Lung (tissue), 12 donors: Measurements from ENCODE around the gene WNT2. TPM values are rescaled to one million over a fixed set of nuclear protein-coding genes. Genes with fewer than 3 reads are reported as not detected.
A peak's percentile ranks its signal among the peaks of the same experiment; 100 is the strongest.

Experiments
- ATAC-seq: fragments of 200-7000 bp; cut with Tn5 transposase; one replicate; pipeline ENCODE4 v1.9.1; 2020; ENCODE audit warnings: moderate number of reproducible peaks; ENCODE audit not compliant: insufficient read depth, low FRiP score
- DNase-seq, 3 donors: peaks; one replicate each; pipeline ENCODE4 v3.0.0-alpha.2; 2013 to 2017
- H3K27ac ChIP-seq, 2 donors: one replicate each; pipeline ENCODE4 v1.5.1; 2013; ENCODE audit warnings: mild to moderate bottlenecking in 2 of 2, moderate library complexity in 2 of 2, control low read depth in 1 of 2, inconsistent platforms in 1 of 2, low read depth in 1 of 2, low read length in 1 of 2
- H3K27me3 ChIP-seq, 3 donors: one replicate each; pipeline ENCODE4 v1.5.1; 2013; ENCODE audit warnings: low read length in 2 of 3; ENCODE audit not compliant: control insufficient read depth in 3 of 3, insufficient read depth in 3 of 3
- H3K36me3 ChIP-seq, 4 donors: one replicate each; pipeline ENCODE4 v1.5.1; 2013; ENCODE audit warnings: low read length in 4 of 4, mild to moderate bottlenecking in 1 of 4, moderate library complexity in 1 of 4; ENCODE audit not compliant: control insufficient read depth in 4 of 4, insufficient read depth in 4 of 4
- H3K4me1 ChIP-seq, 5 donors: one replicate each; pipeline ENCODE4 v1.5.1; 2013; ENCODE audit warnings: low read length in 5 of 5, mild to moderate bottlenecking in 2 of 5, moderate library complexity in 1 of 5; ENCODE audit not compliant: control insufficient read depth in 5 of 5, insufficient read depth in 5 of 5
- H3K4me3 ChIP-seq: one replicate; pipeline ENCODE4 v1.5.1; 2013; ENCODE audit warnings: mild to moderate bottlenecking, control low read depth, moderate library complexity
- H3K9ac ChIP-seq, 2 donors: one replicate each; pipeline ENCODE4 v1.5.1; 2013; ENCODE audit warnings: low read length in 2 of 2, control low read depth in 1 of 2; ENCODE audit not compliant: insufficient read depth in 1 of 2
- H3K9me3 ChIP-seq, 4 donors: one replicate each; pipeline ENCODE4 v1.5.1; 2013; ENCODE audit warnings: low read length in 3 of 4, mild to moderate bottlenecking in 1 of 4, moderate library complexity in 1 of 4; ENCODE audit not compliant: control insufficient read depth in 4 of 4, insufficient read depth in 3 of 4
- WGBS, 2 donors: extraction: QIAGEN DNeasy Blood & Tissue Kit; methylation state at CpG; one replicate each; pipeline ENCODE4 v1.1.7; 2013; 5-methylcytosine and 5-hydroxymethylcytosine counted together
- polyA plus RNA-seq, 2 donors: library from polyadenylated mRNA; stranded (reverse); fragments of 200-250 nt; gene quantifications; one replicate each; pipeline ENCODE4 v1.2.1, GENCODE V29; 2013
- total RNA-seq, 2 donors: library from RNA; depleted of rRNA in 1 of 2; stranded (reverse); fragments of >200 nt in 1 of 2; gene quantifications; one replicate each; pipeline ENCODE4 v1.2.1, GENCODE V29; 2014 to 2021
- TF ChIP-seq, protein P1 (sequence below): IDR thresholded peaks from 2 replicates; pipeline ENCODE4 v1.5.1; 2012; ENCODE audit warnings: mild to moderate bottlenecking; ENCODE audit errors: control extremely low read depth, extremely low read depth
- donor health status: control.
- donor health status: control.
- donor health status: Bipolar disorder and iron deficiency.
- donor health status: healthy.
- donor health status: DM: yes; HTN: yes; CAD: no.

The WNT2 gene
- total and polyA plus RNA-seq, 4 donors: 3.1 to 59.2 (median 17.1) TPM

DNA sequence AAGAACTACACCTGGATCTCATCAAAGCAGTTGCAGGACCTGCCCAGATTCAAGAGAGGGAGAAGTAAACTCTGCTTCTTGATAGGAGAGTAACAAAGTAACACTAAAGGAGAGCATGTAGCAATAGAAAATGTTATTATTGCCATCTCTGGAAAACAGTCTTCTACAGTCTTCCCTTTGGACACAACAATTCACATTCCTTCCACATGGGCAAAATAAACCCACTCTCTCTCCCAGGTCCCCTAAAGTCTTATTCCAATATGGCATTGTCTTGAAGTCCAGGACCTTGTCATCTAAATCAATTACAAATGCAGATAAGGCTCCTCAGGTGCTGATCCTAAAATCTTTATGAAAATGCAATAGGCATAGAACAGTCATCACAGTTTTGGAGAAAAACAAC is 10.3 kb upstream of the WNT2 start:
- ATAC-seq: no peak
- Histone ChIP-seq H3K9ac (no peak overlapping the region), H3K4me3 (no peak overlapping the region), H3K9me3 (peaks cover 0 to 11% (median 0%) of the 10 kb centered on the region in 4 donors), H3K27ac (no peak overlapping the region), H3K27me3 (no peaks in the 10 kb centered on the region), H3K36me3 (no peaks in the 10 kb centered on the region), H3K4me1 (no peaks in the 10 kb centered on the region)
- no peak for DNase-seq
- TF ChIP-seq, protein P1, sequence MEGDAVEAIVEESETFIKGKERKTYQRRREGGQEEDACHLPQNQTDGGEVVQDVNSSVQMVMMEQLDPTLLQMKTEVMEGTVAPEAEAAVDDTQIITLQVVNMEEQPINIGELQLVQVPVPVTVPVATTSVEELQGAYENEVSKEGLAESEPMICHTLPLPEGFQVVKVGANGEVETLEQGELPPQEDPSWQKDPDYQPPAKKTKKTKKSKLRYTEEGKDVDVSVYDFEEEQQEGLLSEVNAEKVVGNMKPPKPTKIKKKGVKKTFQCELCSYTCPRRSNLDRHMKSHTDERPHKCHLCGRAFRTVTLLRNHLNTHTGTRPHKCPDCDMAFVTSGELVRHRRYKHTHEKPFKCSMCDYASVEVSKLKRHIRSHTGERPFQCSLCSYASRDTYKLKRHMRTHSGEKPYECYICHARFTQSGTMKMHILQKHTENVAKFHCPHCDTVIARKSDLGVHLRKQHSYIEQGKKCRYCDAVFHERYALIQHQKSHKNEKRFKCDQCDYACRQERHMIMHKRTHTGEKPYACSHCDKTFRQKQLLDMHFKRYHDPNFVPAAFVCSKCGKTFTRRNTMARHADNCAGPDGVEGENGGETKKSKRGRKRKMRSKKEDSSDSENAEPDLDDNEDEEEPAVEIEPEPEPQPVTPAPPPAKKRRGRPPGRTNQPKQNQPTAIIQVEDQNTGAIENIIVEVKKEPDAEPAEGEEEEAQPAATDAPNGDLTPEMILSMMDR: no peak

DNA sequence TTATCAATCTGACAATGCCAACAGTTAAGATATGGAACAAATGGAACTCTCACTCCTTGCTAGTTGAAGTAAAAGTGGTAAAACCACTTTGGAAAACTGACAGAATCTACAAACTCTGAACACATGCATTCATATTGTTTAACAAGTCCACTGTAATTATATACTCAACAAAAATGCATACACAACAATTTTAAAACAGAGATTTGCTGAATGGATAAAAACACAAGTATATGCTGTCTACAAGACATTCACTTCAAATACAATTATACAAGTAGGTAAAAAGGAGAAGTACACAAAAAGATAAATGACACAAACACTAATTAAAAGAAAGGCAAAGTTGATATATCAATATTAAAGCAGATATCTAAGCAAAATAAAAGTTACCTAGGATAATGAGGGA is 9.2 kb upstream of the WNT2 start:
- DNase-seq (no peak), ATAC-seq (no peak)
- Histone ChIP-seq H3K36me3 (no peaks in the 10 kb centered on the region), H3K4me3 (no peak overlapping the region), H3K9ac (no peak overlapping the region), H3K27ac (no peak overlapping the region), H3K9me3 (peaks cover 0 to 16% (median 0%) of the 10 kb centered on the region in 4 donors), H3K27me3 (no peaks in the 10 kb centered on the region), H3K4me1 (no peaks in the 10 kb centered on the region)
- TF ChIP-seq, protein P1: no peak

DNA sequence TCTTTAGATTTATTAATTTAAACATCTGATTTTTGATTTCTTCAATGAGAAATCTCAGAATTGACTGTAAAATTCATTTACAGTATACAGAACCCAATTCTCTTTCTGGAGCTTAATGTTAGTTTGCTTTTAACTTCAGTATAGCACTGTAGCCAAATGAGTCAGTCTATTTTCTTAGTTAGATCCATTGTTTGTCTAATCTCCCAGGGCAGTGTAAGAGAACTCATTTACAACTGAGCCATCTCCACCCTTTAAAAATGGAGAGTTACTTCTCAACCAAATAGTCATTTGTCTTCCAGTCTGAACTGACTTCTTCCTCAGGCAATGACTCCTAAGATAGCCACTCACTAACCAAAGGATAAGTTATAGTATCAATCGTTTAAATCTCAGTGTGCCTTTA is 3.0 kb upstream of the WNT2 start:
- H3K4me3 ChIP-seq: no peak overlapping the region
- H3K9me3 ChIP-seq: peaks cover 0 to 12% (median 0%) of the 10 kb centered on the region in 4 donors
- ATAC-seq: no peak
- no peak overlapping the region for H3K9ac ChIP-seq
- DNase-seq: no peak
- TF ChIP-seq, protein P1: no peak
- H3K4me1 ChIP-seq: peaks cover 0 to 12% (median 5%) of the 10 kb centered on the region in 5 donors
- H3K36me3 ChIP-seq: peaks cover 0 to 5% (median 0%) of the 10 kb centered on the region in 4 donors
- WGBS, 2 donors: 89 to 91% methylated on average over 1 of the region's 1 CpG
- H3K27ac ChIP-seq: no peak overlapping the region
- H3K27me3 ChIP-seq: peaks cover 0 to 33% (median 5%) of the 10 kb centered on the region in 3 donors

DNA sequence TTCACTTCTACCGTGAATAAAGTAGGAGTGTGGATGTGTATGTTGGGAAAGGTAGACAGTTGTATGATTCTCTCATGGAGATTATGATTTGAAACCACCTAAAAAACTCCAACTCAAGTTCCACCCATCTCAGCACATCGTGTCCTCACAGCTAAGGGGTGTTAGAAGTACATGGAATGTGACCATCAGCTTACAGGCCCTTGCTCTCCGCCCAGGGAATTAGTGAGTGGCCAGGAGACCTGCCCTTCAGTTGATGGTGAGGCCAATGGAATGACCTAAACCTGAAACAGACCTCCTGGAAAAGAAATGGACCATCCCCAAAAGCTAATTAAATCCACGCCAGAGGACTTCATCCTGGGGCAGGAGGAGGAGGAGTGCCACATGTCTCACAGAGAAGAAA is 2.1 kb upstream of the WNT2 start:
- Histone ChIP-seq H3K4me1 (peaks cover 0 to 21% (median 7%) of the 10 kb centered on the region in 5 donors), H3K4me3 (no peak overlapping the region), H3K9ac (peak overlapping the region; percentile 39 to 59), H3K36me3 (peaks cover 0 to 12% (median 3%) of the 10 kb centered on the region in 4 donors), H3K27ac (no peak overlapping the region), H3K9me3 (peaks cover 0 to 5% (median under 1%) of the 10 kb centered on the region in 4 donors), H3K27me3 (peaks cover 2 to 40% (median 5%) of the 10 kb centered on the region in 3 donors)
- TF ChIP-seq, protein P1: no peak
- DNase-seq (peak in 2 of 3 donors; percentile 40 to 64), ATAC-seq (no peak)
- WGBS, 2 donors: 46 to 58% methylated on average over 4 of the region's 4 CpGs
